H1 (cell line): ENCODE measurements around the gene RNF38. TPM values are rescaled to one million over a fixed set of nuclear protein-coding genes. Genes with fewer than 3 reads are reported as not detected.

Source experiments
- CTCF ChIA-PET: fragments of 300-600 bp; sonication (Branson Sonifier 250); formaldehyde crosslinking; loops from one replicate; lab custom pipeline; 2021; ENCODE audit not compliant: partially characterized antibody; lab: Charles Lee
- POLR2A ChIA-PET: fragments of 300-600 bp; sonication (Branson Sonifier 250); formaldehyde crosslinking; loops from one replicate; lab custom pipeline; 2021; ENCODE audit warnings: inconsistent platforms; ENCODE audit not compliant: partially characterized antibody; lab: Charles Lee
- DNase-seq, 2 experiments: peaks; one replicate each; pipeline versions ENCODE4 v3.0.0 to v3.0.0-alpha.2; 2010 to 2022; ENCODE audit warnings: low spot score in 2 of 2, low read depth in 1 of 2, mixed read lengths in 1 of 2
- FAIRE-seq: peaks from 2 replicates; lab custom pipeline; 2011; peaks lifted over from hg19 to GRCh38; lab: Jason Lieb, UNC
- H2AFZ ChIP-seq: 2 replicates; pipeline ENCODE4 v1.8.1; 2012; ENCODE audit warnings: low read length, inconsistent platforms
- H2AK5ac ChIP-seq: 2 replicates; pipeline ENCODE4 v1.6.1; 2013; ENCODE audit warnings: low read depth, low read length
- H2BK120ac ChIP-seq: replicated peaks from 2 replicates; pipeline ENCODE3; 2013; ENCODE audit warnings: low read depth, low read length, inconsistent platforms
- H2BK12ac ChIP-seq: 2 replicates; pipeline ENCODE4 v1.6.1; 2013; ENCODE audit warnings: low read depth, low read length
- H2BK15ac ChIP-seq: 2 replicates; pipeline ENCODE4 v1.6.1; 2013; ENCODE audit warnings: low read length
- H2BK20ac ChIP-seq: 2 replicates; pipeline ENCODE4 v1.6.1; 2013; ENCODE audit warnings: low read length
- H2BK5ac ChIP-seq: 2 replicates; pipeline ENCODE4 v1.6.1; 2013; ENCODE audit warnings: low read depth, low read length
- H3K14ac ChIP-seq: 2 replicates; pipeline ENCODE4 v1.6.1; 2013; ENCODE audit warnings: inconsistent platforms; ENCODE audit not compliant: insufficient read length
- H3K18ac ChIP-seq: 2 replicates; pipeline ENCODE4 v1.6.1; 2013; ENCODE audit warnings: low read length; ENCODE audit errors: extremely low read depth
- H3K23ac ChIP-seq: 2 replicates; pipeline ENCODE4 v1.6.1; 2013; ENCODE audit warnings: inconsistent platforms; ENCODE audit not compliant: insufficient read length
- H3K23me2 ChIP-seq: 2 replicates; pipeline ENCODE4 v1.6.1; 2013; ENCODE audit warnings: low read depth, low read length
- H3K27ac ChIP-seq: 2 replicates; pipeline ENCODE4 v1.6.1; 2011; ENCODE audit warnings: low read depth, low read length, inconsistent platforms
- H3K27me3 ChIP-seq, 4 experiments: replicated peaks in 1 of 4; 1 replicate in 1 of 4; 2 replicates in 3 of 4; pipeline versions ENCODE4 v1.6.1 to v1.8.1; 2011 to 2013; ENCODE audit warnings: low read length in 3 of 4, mild to moderate bottlenecking in 3 of 4, inconsistent platforms in 2 of 4, mixed read lengths in 2 of 4, moderate library complexity in 1 of 4; ENCODE audit not compliant: control insufficient read depth in 3 of 4, insufficient read depth in 3 of 4; ENCODE audit errors: extremely low read depth in 1 of 4
- H3K36me3 ChIP-seq, 4 experiments: 2 replicates each; pipeline versions ENCODE4 v1.6.1 to v1.8.1; 2011 to 2013; ENCODE audit warnings: mild to moderate bottlenecking in 4 of 4, low read length in 3 of 4, moderate library complexity in 2 of 4, control low read depth in 1 of 4, inconsistent platforms in 1 of 4; ENCODE audit not compliant: insufficient read depth in 4 of 4, control insufficient read depth in 2 of 4
- H3K4ac ChIP-seq: replicated peaks from 2 replicates; pipeline ENCODE3; 2013; ENCODE audit warnings: low read length, low read depth, mixed read lengths, inconsistent platforms; ENCODE audit not compliant: insufficient read length
- H3K4me1 ChIP-seq, 4 experiments: replicated peaks in 1 of 4; 1 replicate in 1 of 4; 2 replicates in 3 of 4; pipeline versions ENCODE4 v1.6.1 to v1.8.1; 2011 to 2013; ENCODE audit warnings: low read length in 3 of 4, inconsistent platforms in 2 of 4, mixed read lengths in 1 of 4; ENCODE audit not compliant: insufficient read depth in 4 of 4, control insufficient read depth in 3 of 4
- H3K4me2 ChIP-seq, 2 experiments: 2 replicates each; pipeline versions ENCODE4 v1.6.1 to v1.8.1; 2011 to 2013; ENCODE audit warnings: low read depth in 2 of 2, low read length in 2 of 2, control low read depth in 1 of 2, inconsistent platforms in 1 of 2, mild to moderate bottlenecking in 1 of 2; ENCODE audit not compliant: insufficient read depth in 1 of 2
- H3K4me3 ChIP-seq, 4 experiments: fragments of 200-600, 300-600 bp in 1 of 4; sonication (generic), shearing (Covaris generic), sonication (Bioruptor Twin) in 1 of 4; 2 replicates each; pipeline versions ENCODE4 v1.5.1 to v1.8.1; 2011 to 2016; ENCODE audit warnings: low read length in 4 of 4, low read depth in 3 of 4, control low read depth in 2 of 4, inconsistent platforms in 2 of 4, mild to moderate bottlenecking in 2 of 4, mixed read lengths in 1 of 4, moderate library complexity in 1 of 4; ENCODE audit not compliant: insufficient read depth in 2 of 4; ENCODE audit errors: extremely low read depth in 1 of 4
- H3K56ac ChIP-seq: replicated peaks from 2 replicates; pipeline ENCODE3; 2013; ENCODE audit warnings: low read depth, mild to moderate bottlenecking, mixed read lengths, low read length, inconsistent platforms; ENCODE audit not compliant: insufficient read length
- H3K79me1 ChIP-seq: 2 replicates; pipeline ENCODE4 v1.6.1; 2013; ENCODE audit warnings: low read depth, low read length, control low read depth
- H3K79me2 ChIP-seq, 2 experiments: 2 replicates each; pipeline versions ENCODE4 v1.6.1 to v1.8.1; 2012 to 2013; ENCODE audit warnings: low read length in 2 of 2, mild to moderate bottlenecking in 2 of 2, inconsistent platforms in 1 of 2; ENCODE audit not compliant: insufficient read depth in 2 of 2, control insufficient read depth in 1 of 2
- H3K9ac ChIP-seq, 4 experiments: replicated peaks in 1 of 4; 1 replicate in 1 of 4; 2 replicates in 3 of 4; pipeline versions ENCODE4 v1.6.1 to v1.8.1; 2011 to 2013; ENCODE audit warnings: low read depth in 3 of 4, low read length in 3 of 4, control low read depth in 2 of 4, mild to moderate bottlenecking in 2 of 4, moderate library complexity in 2 of 4, inconsistent platforms in 1 of 4; ENCODE audit errors: extremely low read depth in 1 of 4
- H3K9me3 ChIP-seq, 2 experiments: 2 replicates each; pipeline versions ENCODE4 v1.6.1 to v1.8.1; 2012 to 2013; ENCODE audit warnings: mild to moderate bottlenecking in 2 of 2, moderate library complexity in 2 of 2, control low read depth in 1 of 2, inconsistent platforms in 1 of 2, low read depth in 1 of 2, low read length in 1 of 2, mixed read lengths in 1 of 2; ENCODE audit not compliant: insufficient read depth in 2 of 2
- H4K20me1 ChIP-seq, 2 experiments: replicated peaks in 1 of 2; 2 replicates each; pipeline versions ENCODE3 to v1.8.1; 2011 to 2013; ENCODE audit warnings: inconsistent platforms in 2 of 2, low read length in 2 of 2, mild to moderate bottlenecking in 1 of 2; ENCODE audit not compliant: insufficient read depth in 2 of 2, control insufficient read depth in 1 of 2
- H4K5ac ChIP-seq: 2 replicates; pipeline ENCODE4 v1.6.1; 2013; ENCODE audit warnings: low read length, low read depth, mixed read lengths, inconsistent platforms; ENCODE audit not compliant: insufficient read length
- H4K8ac ChIP-seq: 2 replicates; pipeline ENCODE4 v1.8.0; 2013; ENCODE audit warnings: mild to moderate bottlenecking, moderate library complexity, low read length, inconsistent platforms; ENCODE audit not compliant: insufficient read depth; ENCODE audit errors: extremely low read depth
- H4K91ac ChIP-seq: replicated peaks from 2 replicates; pipeline ENCODE3; 2013; ENCODE audit warnings: low read length, mixed read lengths, inconsistent platforms; ENCODE audit not compliant: insufficient read length
- CBX8 ChIP-seq: fragments of 300-800, 300-1000 bp; sonication (generic); IDR thresholded peaks from 2 replicates; pipeline ENCODE4 v1.7.1; 2016; ENCODE audit warnings: low read depth, low read length, borderline replicate concordance
- GTF2F1 ChIP-seq: IDR thresholded peaks from 2 replicates; pipeline ENCODE4 v1.6.1; 2012; ENCODE audit warnings: low read depth, low read length, improper control_type of control experiment, borderline replicate concordance
- JUN ChIP-seq: IDR thresholded peaks from 2 replicates; pipeline ENCODE4 v1.6.1; 2011; ENCODE audit warnings: low read depth, mild to moderate bottlenecking, improper control_type of control experiment, low read length
- KDM1A ChIP-seq: fragments of 200-600, 300-600 bp; sonication (generic); IDR thresholded peaks from 2 replicates; pipeline ENCODE4 v1.7.1; 2016; ENCODE audit warnings: mild to moderate bottlenecking, low read length, borderline replicate concordance
- MAFK ChIP-seq: IDR thresholded peaks from 2 replicates; pipeline ENCODE4 v1.6.1; 2012; ENCODE audit warnings: low read depth, mild to moderate bottlenecking, improper control_type of control experiment, low read length
- RAD21 ChIP-seq, 2 experiments: IDR thresholded peaks in 1 of 2; conservative IDR thresholded peaks in 1 of 2; 2 replicates each; pipeline ENCODE4 v1.6.1; 2011; ENCODE audit warnings: low read depth in 2 of 2, low read length in 2 of 2, improper control_type of control experiment in 1 of 2, inconsistent platforms in 1 of 2, mild to moderate bottlenecking in 1 of 2, moderate library complexity in 1 of 2
- RXRA ChIP-seq: IDR thresholded peaks from 2 replicates; pipeline ENCODE4 v1.6.1; 2011; ENCODE audit warnings: low read depth, mild to moderate bottlenecking, low read length, moderate library complexity; ENCODE audit not compliant: insufficient read depth
- SIX5 ChIP-seq: IDR thresholded peaks from 2 replicates; pipeline ENCODE4 v1.6.1; 2011; ENCODE audit warnings: mild to moderate bottlenecking, low read depth, low read length
- SRF ChIP-seq: IDR thresholded peaks from 2 replicates; pipeline ENCODE4 v1.6.1; 2011; ENCODE audit warnings: mild to moderate bottlenecking, low read depth, low read length, moderate library complexity
- TCF12 ChIP-seq: IDR thresholded peaks from 2 replicates; pipeline ENCODE4 v1.6.1; 2011; ENCODE audit warnings: low read depth, mild to moderate bottlenecking, low read length
- WGBS, 2 experiments: shearing (Covaris generic) in 1 of 2; methylation state at CpG; one replicate each; pipeline versions ENCODE4 v1.1.6 to v1.1.7; 2013 to 2015; ENCODE audit warnings: low lambda C conversion rate in 2 of 2, mixed read lengths in 2 of 2, inconsistent platforms in 1 of 2, low coverage in 1 of 2, missing lambda C conversion rate in 1 of 2; ENCODE audit not compliant: insufficient replicate concordance in 2 of 2, insufficient coverage in 1 of 2, insufficient read length in 1 of 2; ENCODE audit errors: extremely low coverage in 1 of 2, missing lambda C conversion rate in 1 of 2; 5-methylcytosine and 5-hydroxymethylcytosine counted together
- polyA plus RNA-seq, 7 experiments: library from polyadenylated mRNA; depleted of rRNA in 3 of 7; stranded (reverse) in 5 of 7; unstranded in 2 of 7; fragments of >200 nt in 5 of 7; fragments of 200-250 nt in 2 of 7; gene quantifications; 1 replicate in 5 of 7; 2 replicates in 1 of 7; 4 replicates in 1 of 7; pipeline versions ENCODE4 v1.2.1 to v1.2.3, GENCODE V29; 2011 to 2013; ENCODE audit warnings: missing spikeins in 2 of 7, mixed read lengths in 2 of 7
- total RNA-seq: library from RNA; stranded (reverse); fragmentation: NEBNext Ultra II Directional; extraction: Animal tissue kit (Norgen Biotek cat#: 25700); gene quantifications from 2 replicates; pipeline ENCODE4 v1.2.1, GENCODE V29; 2021

Gene RNF38
- total and polyA plus RNA-seq, 2 of the 8 experiments (the other 6 are each of a cell fraction or from before 2014, with no cell fraction given), result 54.9 to 60.9 TPM

DNA sequence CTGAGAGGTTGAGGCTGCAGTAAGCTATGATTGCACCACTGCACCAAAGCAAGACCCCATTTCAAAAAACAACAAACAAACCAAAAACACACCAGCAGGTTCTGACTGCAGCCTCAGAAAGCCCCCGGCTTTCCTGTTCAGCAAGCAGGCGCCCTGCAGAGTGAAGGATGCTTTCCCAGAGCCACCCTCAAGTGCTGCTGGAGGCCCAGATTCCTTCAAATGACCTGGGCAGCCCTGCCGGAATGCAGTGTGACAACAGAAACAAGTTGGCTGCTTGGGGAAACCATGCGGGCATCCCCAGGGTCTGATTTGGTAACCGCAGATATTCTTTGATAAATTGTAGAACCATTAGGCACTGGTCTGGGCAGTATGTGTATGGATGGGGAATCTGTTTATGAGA, 106.2 kb downstream of the RNF38 start:
- Histone ChIP-seq H3K23me2 (no peaks in the 10 kb centered on the region), H3K79me2 (no peaks in the 10 kb centered on the region), H3K79me1 (no peaks in the 10 kb centered on the region), H4K20me1 (no peaks in the 10 kb centered on the region), H2AK5ac (no peak overlapping the region), H4K5ac (no peak overlapping the region), H3K14ac (no peak overlapping the region), H3K36me3 (no peaks in the 10 kb centered on the region), H3K9ac (no peak overlapping the region), H3K4me1 (peaks cover 0 to 6% (median 2%) of the 10 kb centered on the region in 4 experiments; a peak in 4 of 7 replicates), H2BK12ac (no peak overlapping the region), H2BK20ac (no peak overlapping the region), H3K27ac (no peak overlapping the region), H3K4ac (no peak overlapping the region), H3K4me2 (no peak overlapping the region), H2BK5ac (no peak overlapping the region), H3K9me3 (no peaks in the 10 kb centered on the region), H3K4me3 (no peak overlapping the region), H3K27me3 (no peaks in the 10 kb centered on the region), H2BK120ac (no peak overlapping the region), H3K56ac (no peak overlapping the region), H2AFZ (no peak overlapping the region), H3K18ac (no peak overlapping the region), H2BK15ac (no peak overlapping the region), H3K23ac (no peak overlapping the region), H4K91ac (no peak overlapping the region), H4K8ac (no peak overlapping the region)
- no peak for FAIRE-seq
- TF ChIP-seq MAFK (no peak), GTF2F1 (no peak), RXRA (no peak), CBX8 (no peak), RAD21 (IDR thresholded peaks at IDR 0.05 in 1 of 2, conservative IDR thresholded peaks at IDR 0.05 in 1 of 2; ENCODE audit: low read depth in 2 of 2, low read length in 2 of 2) (no peak), TCF12 (no peak), SRF (no peak), JUN (no peak), SIX5 (no peak), KDM1A (no peak)
- CTCF ChIA-PET, result interaction anchor here (1.6 to 2.2 kb wide), 2 partner anchors 10 to 35 kb away, joined by 4 to 9 read pairs; no protein-coding TSS in a partner anchor
- POLR2A ChIA-PET, result interaction anchor here (2.0 kb wide), 1 partner anchor 35 kb away, joined by 5 read pairs; the partner anchor contains the start of gene GNE
- DNase-seq, result no peak
- 83% methylated on average over 5 of the region's 5 CpGs; no CpG with 5 or more reads in 1 of the 2 experiments for WGBS, 2 experiments
